K562 (cell line): ENCODE results near the gene SYNJ2. TPM values are rescaled to one million over a fixed set of nuclear protein-coding genes. Genes with fewer than 3 reads are reported as not detected.

Experiments used
- BRD4 ChIP-seq: fragments of 200-600 bp; sonication (generic); IDR thresholded peaks from 2 replicates; pipeline ENCODE4 v1.6.1; 2017; ENCODE audit warnings: inconsistent platforms
- CBX1 ChIP-seq: sonication (generic); IDR thresholded peaks from 2 replicates; pipeline ENCODE4 v1.6.1; 2016; ENCODE audit warnings: antibody characterized with exemption, low read depth, mild to moderate bottlenecking
- CREB3 ChIP-seq: fragments of 450-650 bp; conservative IDR thresholded peaks from 2 replicates; pipeline ENCODE4 v1.6.1; 2016; ENCODE audit warnings: missing genetic modification characterization, low read depth, mild to moderate bottlenecking, missing compliant biosample characterization, moderate library complexity
- CXXC5 ChIP-seq: fragments of 250-450 bp; sonication (Bioruptor Pico); IDR thresholded peaks from 2 replicates; pipeline ENCODE4 v1.8.0; 2022; ENCODE audit warnings: inconsistent platforms, mild to moderate bottlenecking, moderate library complexity
- ELF1 ChIP-seq: fragments of 200-800 bp; sonication (Bioruptor generic); IDR thresholded peaks from 2 replicates; pipeline ENCODE4 v1.6.1; 2016; ENCODE audit warnings: missing genetic modification characterization, missing compliant biosample characterization
- LARP7 ChIP-seq: fragments of 450-650 bp; IDR thresholded peaks from 2 replicates; pipeline ENCODE4 v1.6.1; 2016
- NELFE ChIP-seq: IDR thresholded peaks from 2 replicates; pipeline ENCODE4 v1.6.1; 2011; ENCODE audit warnings: mild to moderate bottlenecking; ENCODE audit not compliant: insufficient read depth, insufficient read length
- PHF21A ChIP-seq: fragments of 450-650 bp; IDR thresholded peaks from 2 replicates; pipeline ENCODE4 v1.6.1; 2017; ENCODE audit warnings: low read depth, borderline replicate concordance
- PML ChIP-seq: IDR thresholded peaks from 2 replicates; pipeline ENCODE4 v1.6.1; 2012; ENCODE audit warnings: low read length, inconsistent platforms
- PPARD ChIP-seq: fragments of 250-450 bp; sonication (Bioruptor Pico); IDR thresholded peaks from 2 replicates; pipeline ENCODE4 v1.8.0; 2022; ENCODE audit warnings: inconsistent platforms, mild to moderate bottlenecking, moderate library complexity
- PRPF4 ChIP-seq: fragments of 200-400 bp; formaldehyde crosslinking; IDR thresholded peaks from one replicate; pipeline ENCODE4 v1.6.1; 2017; ENCODE audit warnings: low read length, low read depth, mild to moderate bottlenecking; ENCODE audit not compliant: insufficient read depth, poor library complexity, severe bottlenecking
- SAFB2 ChIP-seq: fragments of 200-400 bp; formaldehyde crosslinking; IDR thresholded peaks from 2 replicates; pipeline ENCODE4 v1.6.1; 2018; ENCODE audit warnings: borderline replicate concordance, low read length, low read depth, moderate library complexity; ENCODE audit not compliant: severe bottlenecking
- SETDB1 ChIP-seq: IDR thresholded peaks from one replicate; pipeline ENCODE4 v1.6.1; 2012; ENCODE audit warnings: low read length, control low read depth, inconsistent platforms
- STAT5A ChIP-seq: IDR thresholded peaks from 2 replicates; pipeline ENCODE4 v1.6.1; 2012; ENCODE audit warnings: low read length, inconsistent platforms, borderline replicate concordance
- THRAP3 ChIP-seq: fragments of 450-650 bp; IDR thresholded peaks from 2 replicates; pipeline ENCODE4 v1.6.1; 2016; ENCODE audit warnings: mild to moderate bottlenecking, inconsistent platforms, borderline replicate concordance
- VEZF1 ChIP-seq: fragments of 200-800 bp; sonication (Bioruptor generic); IDR thresholded peaks from 2 replicates; pipeline ENCODE4 v1.6.1; 2017; ENCODE audit warnings: missing genetic modification characterization, missing compliant biosample characterization
- ZFX ChIP-seq: sonication (generic); formaldehyde crosslinking; IDR thresholded peaks from 2 replicates; pipeline ENCODE4 v1.8.0; 2022; ENCODE audit warnings: mild to moderate bottlenecking, missing genetic modification reagents, moderate library complexity
- ZNF431 ChIP-seq: sonication (generic); formaldehyde crosslinking; IDR thresholded peaks from 2 replicates; pipeline ENCODE4 v1.8.0; 2022; ENCODE audit warnings: mild to moderate bottlenecking, missing genetic modification reagents
- polyA plus RNA-seq, 8 experiments: library from polyadenylated mRNA; depleted of rRNA in 4 of 8; stranded (reverse) in 5 of 8; unstranded in 3 of 8; fragments of >200 nt; fragmentation: Nextera tagmentation in 2 of 8; fragmentation: Illumina TruSeq in 1 of 8; extraction: Ambion mirVana in 2 of 8; extraction: Trizol in 1 of 8; gene quantifications; 2 replicates each; pipeline versions ENCODE4 v1.2.1 to v1.2.3, GENCODE V29; 2011 to 2014; ENCODE audit warnings: inconsistent platforms in 1 of 8, missing spikeins in 1 of 8
- total RNA-seq, 7 experiments: library from RNA; depleted of rRNA in 6 of 7; stranded (reverse); fragments of >200 nt in 6 of 7; fragmentation: Illumina TruSeq in 2 of 7; extraction: Trizol in 2 of 7; gene quantifications; 2 replicates each; pipeline versions ENCODE4 v1.2.1 to v1.2.3, GENCODE V29; 2011 to 2021; ENCODE audit warnings: low replicate concordance in 1 of 7
- TF ChIP-seq, protein P1 (sequence below): sonication (generic); formaldehyde crosslinking; IDR thresholded peaks from 2 replicates; pipeline ENCODE4 v1.9.0; 2022; ENCODE audit warnings: mild to moderate bottlenecking, missing genetic modification reagents
- TF ChIP-seq, protein P2 (sequence below): sonication (generic); formaldehyde crosslinking; IDR thresholded peaks from 2 replicates; pipeline ENCODE4 v1.8.0; 2022; ENCODE audit warnings: mild to moderate bottlenecking, missing genetic modification reagents, borderline replicate concordance
- TF ChIP-seq, protein P3 (sequence below): IDR thresholded peaks from 3 replicates; pipeline ENCODE4 v1.6.1; 2011; ENCODE audit warnings: borderline replicate concordance, mild to moderate bottlenecking, moderate library complexity; ENCODE audit not compliant: insufficient read length; ENCODE audit errors: extremely low read depth

SYNJ2 gene
- total and polyA plus RNA-seq, 9 of the 15 experiments (the other 6 are each of a cell fraction or from before 2014, with no cell fraction given): 3.0 to 27.7 (median 17.8) TPM

- TF ChIP-seq CXXC5 (CRISPR knock-in tag): peak; percentile 87
- TF ChIP-seq LARP7: no peak
- peak; percentile 85 for TF ChIP-seq ZFX (CRISPR knock-in tag)
- TF ChIP-seq CBX1: no peak; the same call in none of the 2 replicates
- TF ChIP-seq SAFB2: no peak
- no peak for TF ChIP-seq SETDB1
- no peak for TF ChIP-seq PPARD
- TF ChIP-seq, protein P1, sequence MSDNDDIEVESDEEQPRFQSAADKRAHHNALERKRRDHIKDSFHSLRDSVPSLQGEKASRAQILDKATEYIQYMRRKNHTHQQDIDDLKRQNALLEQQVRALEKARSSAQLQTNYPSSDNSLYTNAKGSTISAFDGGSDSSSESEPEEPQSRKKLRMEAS (CRISPR knock-in tag): no peak; the same call in 1 of the 2 replicates
- TF ChIP-seq VEZF1 (CRISPR knock-in tag): peak; percentile 94
- no peak; the same call in 1 of the 2 replicates for TF ChIP-seq BRD4
- TF ChIP-seq, protein P2, sequence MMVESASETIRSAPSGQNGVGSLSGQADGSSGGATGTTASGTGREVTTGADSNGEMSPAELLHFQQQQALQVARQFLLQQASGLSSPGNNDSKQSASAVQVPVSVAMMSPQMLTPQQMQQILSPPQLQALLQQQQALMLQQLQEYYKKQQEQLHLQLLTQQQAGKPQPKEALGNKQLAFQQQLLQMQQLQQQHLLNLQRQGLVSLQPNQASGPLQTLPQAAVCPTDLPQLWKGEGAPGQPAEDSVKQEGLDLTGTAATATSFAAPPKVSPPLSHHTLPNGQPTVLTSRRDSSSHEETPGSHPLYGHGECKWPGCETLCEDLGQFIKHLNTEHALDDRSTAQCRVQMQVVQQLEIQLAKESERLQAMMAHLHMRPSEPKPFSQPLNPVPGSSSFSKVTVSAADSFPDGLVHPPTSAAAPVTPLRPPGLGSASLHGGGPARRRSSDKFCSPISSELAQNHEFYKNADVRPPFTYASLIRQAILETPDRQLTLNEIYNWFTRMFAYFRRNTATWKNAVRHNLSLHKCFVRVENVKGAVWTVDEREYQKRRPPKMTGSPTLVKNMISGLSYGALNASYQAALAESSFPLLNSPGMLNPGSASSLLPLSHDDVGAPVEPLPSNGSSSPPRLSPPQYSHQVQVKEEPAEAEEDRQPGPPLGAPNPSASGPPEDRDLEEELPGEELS (CRISPR knock-in tag): no peak
- TF ChIP-seq, protein P3, sequence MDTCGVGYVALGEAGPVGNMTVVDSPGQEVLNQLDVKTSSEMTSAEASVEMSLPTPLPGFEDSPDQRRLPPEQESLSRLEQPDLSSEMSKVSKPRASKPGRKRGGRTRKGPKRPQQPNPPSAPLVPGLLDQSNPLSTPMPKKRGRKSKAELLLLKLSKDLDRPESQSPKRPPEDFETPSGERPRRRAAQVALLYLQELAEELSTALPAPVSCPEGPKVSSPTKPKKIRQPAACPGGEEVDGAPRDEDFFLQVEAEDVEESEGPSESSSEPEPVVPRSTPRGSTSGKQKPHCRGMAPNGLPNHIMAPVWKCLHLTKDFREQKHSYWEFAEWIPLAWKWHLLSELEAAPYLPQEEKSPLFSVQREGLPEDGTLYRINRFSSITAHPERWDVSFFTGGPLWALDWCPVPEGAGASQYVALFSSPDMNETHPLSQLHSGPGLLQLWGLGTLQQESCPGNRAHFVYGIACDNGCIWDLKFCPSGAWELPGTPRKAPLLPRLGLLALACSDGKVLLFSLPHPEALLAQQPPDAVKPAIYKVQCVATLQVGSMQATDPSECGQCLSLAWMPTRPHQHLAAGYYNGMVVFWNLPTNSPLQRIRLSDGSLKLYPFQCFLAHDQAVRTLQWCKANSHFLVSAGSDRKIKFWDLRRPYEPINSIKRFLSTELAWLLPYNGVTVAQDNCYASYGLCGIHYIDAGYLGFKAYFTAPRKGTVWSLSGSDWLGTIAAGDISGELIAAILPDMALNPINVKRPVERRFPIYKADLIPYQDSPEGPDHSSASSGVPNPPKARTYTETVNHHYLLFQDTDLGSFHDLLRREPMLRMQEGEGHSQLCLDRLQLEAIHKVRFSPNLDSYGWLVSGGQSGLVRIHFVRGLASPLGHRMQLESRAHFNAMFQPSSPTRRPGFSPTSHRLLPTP: no peak
- TF ChIP-seq STAT5A: no peak
- no peak; the same call in 1 of the 2 replicates for TF ChIP-seq PML
- TF ChIP-seq ZNF431 (CRISPR knock-in tag): peak; percentile 58; the same call in 1 of the 2 replicates
- no peak for TF ChIP-seq NELFE
- TF ChIP-seq THRAP3: no peak
- no peak for TF ChIP-seq CREB3 (tag)
- no peak for TF ChIP-seq PHF21A
- TF ChIP-seq ELF1 (tag): no peak
- peak; percentile 50 for TF ChIP-seq PRPF4
Observed at GRCh38 chr6:157981395-157982101, at the start of gene SYNJ2 (continued).
